Fibroblast of mammary gland (primary cell): ENCODE data around the gene NISCH.

ENCODE experiments used
- DNase-seq: peaks from one replicate; pipeline ENCODE4 v3.0.0-alpha.2; 2010; ENCODE audit warnings: low read depth
- H3K4me3 ChIP-seq: 2 replicates; pipeline ENCODE4 v1.5.1; 2011; ENCODE audit warnings: low read depth, mild to moderate bottlenecking, low read length, moderate library complexity; ENCODE audit not compliant: control insufficient read depth
- TF ChIP-seq, protein P1 (sequence below): conservative IDR thresholded peaks from 2 replicates; pipeline ENCODE4 v1.5.1; 2011; ENCODE audit warnings: low read depth, low read length, inconsistent platforms; ENCODE audit not compliant: control insufficient read depth, insufficient read depth

Gene NISCH

DNA sequence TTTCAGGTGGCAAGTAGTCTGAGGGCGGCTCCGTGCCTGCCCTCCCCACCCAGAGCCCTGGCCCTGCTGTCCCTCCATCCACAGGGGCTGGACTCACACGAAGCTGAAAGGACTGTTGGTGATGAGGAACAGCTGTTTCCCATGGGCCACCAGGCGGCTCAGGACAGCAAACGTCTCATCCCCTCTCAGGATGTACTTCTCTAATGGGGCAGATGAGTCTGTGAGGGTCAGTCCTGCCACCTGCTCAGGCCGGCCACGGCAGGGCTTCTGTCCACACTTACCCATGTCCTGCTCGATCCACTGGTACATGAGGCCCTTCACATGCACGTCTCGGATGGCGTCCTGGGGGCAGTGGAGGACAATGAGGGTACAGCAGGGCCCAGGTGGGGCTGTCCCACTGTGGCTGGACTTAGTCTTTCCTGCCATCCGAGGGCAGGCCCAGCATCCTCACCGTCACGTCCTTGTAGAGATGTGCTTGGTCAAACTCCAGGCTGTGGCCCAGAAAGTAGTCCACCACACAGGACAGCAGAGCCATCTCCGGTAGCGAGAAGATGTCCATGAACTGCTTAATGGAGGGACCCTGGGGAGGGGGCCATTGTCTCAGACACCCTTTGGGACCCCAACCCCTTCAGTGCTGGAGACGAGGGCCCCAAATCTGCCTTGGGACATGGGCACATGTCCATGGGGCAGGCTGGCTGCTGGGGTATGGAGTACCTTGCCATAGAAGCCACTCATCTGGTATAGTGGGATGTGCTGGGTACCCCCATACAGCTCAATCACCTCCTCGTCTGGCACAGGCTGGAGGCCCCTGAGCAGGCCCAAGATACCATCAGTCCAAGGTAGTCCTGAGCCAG, 72.6 kb downstream of the NISCH start:
- H3K4me3 ChIP-seq, result no peak overlapping the region
- DNase-seq, result no peak
- TF ChIP-seq, protein P1, sequence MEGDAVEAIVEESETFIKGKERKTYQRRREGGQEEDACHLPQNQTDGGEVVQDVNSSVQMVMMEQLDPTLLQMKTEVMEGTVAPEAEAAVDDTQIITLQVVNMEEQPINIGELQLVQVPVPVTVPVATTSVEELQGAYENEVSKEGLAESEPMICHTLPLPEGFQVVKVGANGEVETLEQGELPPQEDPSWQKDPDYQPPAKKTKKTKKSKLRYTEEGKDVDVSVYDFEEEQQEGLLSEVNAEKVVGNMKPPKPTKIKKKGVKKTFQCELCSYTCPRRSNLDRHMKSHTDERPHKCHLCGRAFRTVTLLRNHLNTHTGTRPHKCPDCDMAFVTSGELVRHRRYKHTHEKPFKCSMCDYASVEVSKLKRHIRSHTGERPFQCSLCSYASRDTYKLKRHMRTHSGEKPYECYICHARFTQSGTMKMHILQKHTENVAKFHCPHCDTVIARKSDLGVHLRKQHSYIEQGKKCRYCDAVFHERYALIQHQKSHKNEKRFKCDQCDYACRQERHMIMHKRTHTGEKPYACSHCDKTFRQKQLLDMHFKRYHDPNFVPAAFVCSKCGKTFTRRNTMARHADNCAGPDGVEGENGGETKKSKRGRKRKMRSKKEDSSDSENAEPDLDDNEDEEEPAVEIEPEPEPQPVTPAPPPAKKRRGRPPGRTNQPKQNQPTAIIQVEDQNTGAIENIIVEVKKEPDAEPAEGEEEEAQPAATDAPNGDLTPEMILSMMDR, result no peak

DNA sequence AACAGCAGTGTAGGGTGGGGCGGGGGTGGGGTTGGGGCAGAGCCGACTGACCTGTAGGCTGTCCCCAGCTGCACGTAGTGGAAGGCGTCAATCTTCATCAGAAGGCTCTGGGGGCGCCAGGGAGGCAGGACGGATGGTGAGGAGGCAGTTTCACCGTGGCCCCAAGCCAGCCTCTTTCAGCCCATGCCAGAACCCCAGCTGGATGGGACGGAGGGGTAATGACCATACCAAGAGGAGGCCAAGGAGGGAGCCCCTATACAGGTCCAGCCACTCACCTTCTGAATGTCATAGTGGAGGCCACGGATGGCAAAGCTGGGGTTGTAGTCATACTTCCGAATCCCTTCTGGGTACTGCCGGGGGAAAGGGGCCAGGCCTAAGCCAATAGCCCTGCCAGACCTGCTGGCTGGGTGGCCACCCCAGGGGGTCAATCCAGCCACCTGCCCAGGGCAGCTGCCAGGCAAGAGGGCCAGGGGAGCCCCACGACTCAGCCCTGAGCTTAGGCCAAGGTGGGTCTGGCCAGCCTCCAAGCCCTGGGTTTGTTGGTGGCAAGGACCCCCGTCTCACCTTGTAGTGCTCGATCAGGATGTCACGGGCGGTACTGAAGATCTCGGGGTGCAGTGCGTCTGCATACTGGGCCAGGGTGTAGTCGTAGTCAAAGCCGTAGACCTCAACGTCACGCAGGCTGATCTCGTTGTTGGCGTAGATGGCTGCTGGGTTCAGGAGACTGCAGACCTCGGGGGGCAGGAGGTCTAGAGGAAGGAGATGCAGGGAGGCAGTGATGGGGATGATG, 73.4 kb downstream of the NISCH start:
- H3K4me3 ChIP-seq, result no peak overlapping the region
- TF ChIP-seq, protein P1, result no peak

GRCh38 chr3:52529376-52530333, 74.3 kb downstream of the NISCH start:
- TF ChIP-seq, protein P1, result no peak
- peak; percentile 70 for DNase-seq
- no peak overlapping the region for H3K4me3 ChIP-seq

More for the DNA sequence above, 73.4 kb downstream of the NISCH start:
- no peak for DNase-seq

- TF ChIP-seq, protein P1, result no peak
- DNase-seq, result no peak
- no peak overlapping the region for H3K4me3 ChIP-seq
Observed at GRCh38 chr3:52530918-52531826, 75.8 kb downstream of the NISCH start.

DNA sequence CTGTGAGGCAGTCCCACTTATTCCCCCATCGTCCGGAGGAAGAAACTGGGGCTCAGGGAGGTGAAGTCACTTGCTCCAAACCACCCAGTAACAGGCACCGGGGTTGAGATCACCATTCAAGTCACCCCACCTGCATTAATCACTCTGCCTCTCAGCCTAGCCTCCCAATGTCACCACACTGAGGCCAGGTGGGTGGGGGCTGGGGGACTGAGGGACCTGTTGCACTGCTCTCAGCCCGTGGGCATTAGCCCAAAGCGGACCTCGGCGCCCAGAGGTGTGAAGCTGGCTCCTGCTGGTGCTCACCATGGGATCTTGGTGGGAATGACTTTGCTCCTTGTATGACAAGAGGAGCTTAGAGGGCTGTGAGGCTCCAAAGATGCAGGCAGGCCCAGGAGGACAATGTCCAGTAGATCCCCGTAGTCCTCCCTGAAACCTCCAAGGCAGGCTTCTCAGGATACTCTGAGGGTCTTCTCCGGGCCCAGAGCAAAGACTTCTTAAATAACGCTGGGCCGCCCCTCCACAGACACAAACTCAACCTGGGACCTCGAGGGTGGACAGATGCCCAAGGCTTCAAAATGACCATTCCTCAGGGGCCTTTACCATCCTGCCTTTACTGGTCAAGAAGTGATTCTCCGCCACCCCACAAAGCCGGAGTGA, 76.6 kb downstream of the NISCH start:
- DNase-seq, result no peak
- TF ChIP-seq, protein P1, result no peak
- peak overlapping the region; percentile 71 for H3K4me3 ChIP-seq
